B cell (primary cell): ENCODE data around the gene SLC39A3.

Experiments
- EZH2 ChIP-seq: IDR thresholded peaks from 2 replicates; pipeline ENCODE4 v1.6.1; 2012; ENCODE audit warnings: borderline replicate concordance, low read depth, mild to moderate bottlenecking, moderate library complexity, low read length; ENCODE audit not compliant: insufficient read depth, poor library complexity, severe bottlenecking
- TF ChIP-seq, protein P1 (sequence below): fragments of 200-600 bp; IDR thresholded peaks from one replicate; pipeline ENCODE4 v1.8.0; 2022; ENCODE audit warnings: antibody characterized with exemption, mild to moderate bottlenecking

DNA sequence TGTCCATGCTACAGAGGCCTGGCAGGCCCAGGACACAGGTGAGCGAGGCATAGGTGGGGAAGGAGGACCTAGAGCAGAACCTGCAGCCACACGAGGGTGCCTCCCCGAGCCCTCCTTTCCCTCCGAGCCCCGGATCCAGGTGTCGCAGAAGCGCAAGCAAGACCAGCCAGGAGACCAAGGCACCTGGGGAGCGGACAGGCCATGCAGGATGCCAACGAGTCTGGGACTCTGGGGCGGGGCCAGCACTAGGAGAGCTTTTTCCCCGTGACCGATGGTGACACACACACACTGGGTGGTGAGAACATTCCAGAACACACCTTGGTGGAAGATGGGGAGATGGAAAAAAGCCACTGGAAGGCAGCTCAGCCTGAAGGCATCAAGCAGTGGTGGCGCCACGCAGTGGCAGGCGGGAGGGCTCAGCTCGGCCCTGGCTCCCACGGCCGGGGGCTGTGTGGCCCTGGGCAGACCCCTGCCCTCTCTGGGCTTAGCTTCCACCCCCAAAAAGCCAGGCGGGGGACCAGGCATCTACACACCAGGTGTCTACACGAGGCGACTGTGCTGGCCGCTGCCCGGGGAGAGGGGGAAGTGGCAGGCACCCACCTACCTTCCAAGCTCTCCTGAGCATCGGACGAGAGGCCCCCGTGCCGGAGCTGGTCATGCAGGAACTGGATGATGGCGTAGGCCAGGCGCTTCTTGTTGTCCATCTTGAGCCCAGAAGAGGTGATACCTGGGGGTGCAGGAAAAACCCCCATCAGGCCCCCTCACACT is 28.7 kb upstream of the SLC39A3 start:
- TF ChIP-seq, protein P1, sequence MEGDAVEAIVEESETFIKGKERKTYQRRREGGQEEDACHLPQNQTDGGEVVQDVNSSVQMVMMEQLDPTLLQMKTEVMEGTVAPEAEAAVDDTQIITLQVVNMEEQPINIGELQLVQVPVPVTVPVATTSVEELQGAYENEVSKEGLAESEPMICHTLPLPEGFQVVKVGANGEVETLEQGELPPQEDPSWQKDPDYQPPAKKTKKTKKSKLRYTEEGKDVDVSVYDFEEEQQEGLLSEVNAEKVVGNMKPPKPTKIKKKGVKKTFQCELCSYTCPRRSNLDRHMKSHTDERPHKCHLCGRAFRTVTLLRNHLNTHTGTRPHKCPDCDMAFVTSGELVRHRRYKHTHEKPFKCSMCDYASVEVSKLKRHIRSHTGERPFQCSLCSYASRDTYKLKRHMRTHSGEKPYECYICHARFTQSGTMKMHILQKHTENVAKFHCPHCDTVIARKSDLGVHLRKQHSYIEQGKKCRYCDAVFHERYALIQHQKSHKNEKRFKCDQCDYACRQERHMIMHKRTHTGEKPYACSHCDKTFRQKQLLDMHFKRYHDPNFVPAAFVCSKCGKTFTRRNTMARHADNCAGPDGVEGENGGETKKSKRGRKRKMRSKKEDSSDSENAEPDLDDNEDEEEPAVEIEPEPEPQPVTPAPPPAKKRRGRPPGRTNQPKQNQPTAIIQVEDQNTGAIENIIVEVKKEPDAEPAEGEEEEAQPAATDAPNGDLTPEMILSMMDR = no peak
- no peak for TF ChIP-seq EZH2
